Measurements from ENCODE around the gene OSCP1.

- TF ChIP-seq, protein P1, sequence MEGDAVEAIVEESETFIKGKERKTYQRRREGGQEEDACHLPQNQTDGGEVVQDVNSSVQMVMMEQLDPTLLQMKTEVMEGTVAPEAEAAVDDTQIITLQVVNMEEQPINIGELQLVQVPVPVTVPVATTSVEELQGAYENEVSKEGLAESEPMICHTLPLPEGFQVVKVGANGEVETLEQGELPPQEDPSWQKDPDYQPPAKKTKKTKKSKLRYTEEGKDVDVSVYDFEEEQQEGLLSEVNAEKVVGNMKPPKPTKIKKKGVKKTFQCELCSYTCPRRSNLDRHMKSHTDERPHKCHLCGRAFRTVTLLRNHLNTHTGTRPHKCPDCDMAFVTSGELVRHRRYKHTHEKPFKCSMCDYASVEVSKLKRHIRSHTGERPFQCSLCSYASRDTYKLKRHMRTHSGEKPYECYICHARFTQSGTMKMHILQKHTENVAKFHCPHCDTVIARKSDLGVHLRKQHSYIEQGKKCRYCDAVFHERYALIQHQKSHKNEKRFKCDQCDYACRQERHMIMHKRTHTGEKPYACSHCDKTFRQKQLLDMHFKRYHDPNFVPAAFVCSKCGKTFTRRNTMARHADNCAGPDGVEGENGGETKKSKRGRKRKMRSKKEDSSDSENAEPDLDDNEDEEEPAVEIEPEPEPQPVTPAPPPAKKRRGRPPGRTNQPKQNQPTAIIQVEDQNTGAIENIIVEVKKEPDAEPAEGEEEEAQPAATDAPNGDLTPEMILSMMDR (optimal IDR thresholded peaks at IDR 0.05 in 1 of 3, IDR thresholded peaks at IDR 0.05 in 1 of 3, conservative IDR thresholded peaks at IDR 0.05 in 1 of 3; ENCODE audit: extremely low read depth in 1 of 3, insufficient read depth in 2 of 3, low read length in 3 of 3) = no peak
- TF ChIP-seq EZH2 (IDR thresholded peaks at IDR 0.05; ENCODE audit: low read length) = no peak
These were observed 68.8 kb downstream of the OSCP1 start for GRCh38 chr1:36381405-36381804.
